Eye (tissue), 1 donor: ENCODE measurements around the gene SRRM2.

Experiments
- DNase-seq: peaks from one replicate; pipeline ENCODE4 v3.0.0-alpha.2; 2015

Gene SRRM2

GRCh38 chr16:2740476-2740875 lies 12.0 kb upstream of the SRRM2 start:
- DNase-seq, result no peak

GRCh38 chr16:2741168-2741567 lies 11.3 kb upstream of the SRRM2 start:
- DNase-seq, result no peak

- no peak for DNase-seq
These were observed 10.0 kb upstream of the SRRM2 start for GRCh38 chr16:2742323-2743006.

- no peak for DNase-seq
These were observed 9.2 kb upstream of the SRRM2 start for GRCh38 chr16:2743007-2743810.

- DNase-seq, result no peak
These were observed 7.7 kb upstream of the SRRM2 start for GRCh38 chr16:2744711-2745110.

GRCh38 chr16:2745116-2745890 lies 7.1 kb upstream of the SRRM2 start:
- no peak for DNase-seq

- DNase-seq, result no peak
These were observed 6.5 kb upstream of the SRRM2 start for GRCh38 chr16:2745961-2746360.

GRCh38 chr16:2748757-2749455 lies 3.5 kb upstream of the SRRM2 start:
- no peak for DNase-seq

GRCh38 chr16:2749476-2749875 lies 3.0 kb upstream of the SRRM2 start:
- no peak for DNase-seq

- DNase-seq, result no peak
These were observed 2.5 kb upstream of the SRRM2 start for GRCh38 chr16:2749936-2750335.

GRCh38 chr16:2751577-2752034 lies 832 bp upstream of the SRRM2 start:
- no peak for DNase-seq

- DNase-seq, result peak; percentile 94
These were observed 653 bp downstream of the SRRM2 start for GRCh38 chr16:2752850-2753732.

- no peak for DNase-seq
These were observed 1.2 kb downstream of the SRRM2 start for GRCh38 chr16:2753733-2754020.

- no peak for DNase-seq
These were observed 2.7 kb downstream of the SRRM2 start for GRCh38 chr16:2755158-2755557.

- no peak for DNase-seq
These were observed 4.0 kb downstream of the SRRM2 start for GRCh38 chr16:2756288-2757015.

GRCh38 chr16:2757344-2757743 lies 4.9 kb downstream of the SRRM2 start:
- no peak for DNase-seq

GRCh38 chr16:2761472-2761871 lies 9.0 kb downstream of the SRRM2 start:
- no peak for DNase-seq

- DNase-seq, result no peak
These were observed 9.6 kb downstream of the SRRM2 start for GRCh38 chr16:2761886-2762583.

GRCh38 chr16:2762711-2763110 lies 10.3 kb downstream of the SRRM2 start:
- DNase-seq, result no peak

GRCh38 chr16:2763173-2763572 lies 10.7 kb downstream of the SRRM2 start:
- DNase-seq, result no peak

- DNase-seq, result no peak
These were observed 12.3 kb downstream of the SRRM2 start for GRCh38 chr16:2764718-2765117.
